IPS DF 19.7 (cell line): ENCODE data around the gene RTN4.

Source experiments
- DNase-seq: peaks from one replicate; pipeline ENCODE4 v3.0.0-alpha.2; 2013; ENCODE audit warnings: low read depth, low spot score

Gene RTN4

GRCh38 chr2:55033921-55034320 lies 16.3 kb downstream of the RTN4 start:
- DNase-seq, result no peak

- DNase-seq, result no peak
Observed at GRCh38 chr2:55033076-55033742, 17.0 kb downstream of the RTN4 start.

GRCh38 chr2:55031505-55031904 lies 18.7 kb downstream of the RTN4 start:
- DNase-seq, result no peak

GRCh38 chr2:55030766-55031165 lies 19.5 kb downstream of the RTN4 start:
- DNase-seq, result no peak

DNA sequence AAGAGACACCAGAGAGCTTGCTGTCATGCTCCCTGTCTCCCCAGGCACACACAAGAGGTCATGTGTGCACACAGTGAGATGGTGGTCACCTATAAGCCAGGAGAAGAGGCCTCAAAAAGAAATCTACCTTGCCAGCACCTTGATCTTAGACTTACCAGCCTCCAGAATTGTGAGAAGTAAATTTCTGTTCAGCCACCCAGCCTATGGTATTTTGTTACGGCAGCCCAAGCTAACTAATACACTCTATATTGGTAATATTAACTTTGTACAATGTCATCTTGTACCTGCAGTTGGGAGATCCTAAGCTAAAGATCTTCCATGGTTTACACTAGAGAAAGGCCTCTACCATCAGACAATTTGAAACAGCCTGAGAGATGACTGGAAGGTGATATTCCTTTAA lies 21.2 kb downstream of the RTN4 start:
- DNase-seq, result no peak

DNA sequence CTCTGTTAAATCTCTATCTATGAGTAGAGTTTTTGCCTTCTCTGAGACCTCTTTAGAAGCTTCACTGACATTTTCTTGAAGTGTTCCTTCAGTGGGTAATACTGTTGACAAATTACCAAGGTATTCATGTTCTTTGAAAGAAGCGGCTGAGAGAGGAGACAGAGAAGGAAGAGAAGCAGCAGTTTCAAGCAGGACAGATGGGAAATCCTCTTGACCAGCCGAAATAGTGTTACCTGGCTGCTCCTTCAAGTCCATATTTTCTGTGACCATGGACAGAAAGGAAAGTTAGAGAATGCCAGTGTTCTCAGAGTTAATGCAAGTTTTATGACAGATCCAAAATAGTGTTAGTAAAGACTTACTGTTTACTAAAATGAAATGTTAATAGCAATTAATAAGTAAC lies 23.0 kb downstream of the RTN4 start:
- DNase-seq, result no peak

DNA sequence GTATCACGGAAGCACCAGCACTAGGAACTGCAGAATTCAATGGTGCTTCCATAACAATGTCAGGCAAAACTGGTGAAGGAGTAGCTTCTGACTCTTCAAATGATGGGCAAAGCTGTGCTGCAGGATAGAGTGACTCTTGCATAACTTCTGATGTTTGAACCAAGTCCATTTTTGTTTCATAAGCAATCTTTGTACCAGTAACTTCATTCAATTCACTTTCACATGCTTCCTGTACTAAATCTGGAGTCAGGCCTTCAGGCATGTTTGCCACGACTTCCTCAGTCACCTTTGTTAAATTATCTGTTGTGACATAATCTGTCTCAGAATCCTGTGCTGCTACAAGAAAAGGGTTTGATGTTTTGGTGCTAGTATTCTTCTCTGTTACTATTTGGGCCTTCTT lies 24.0 kb downstream of the RTN4 start:
- DNase-seq, result no peak

DNA sequence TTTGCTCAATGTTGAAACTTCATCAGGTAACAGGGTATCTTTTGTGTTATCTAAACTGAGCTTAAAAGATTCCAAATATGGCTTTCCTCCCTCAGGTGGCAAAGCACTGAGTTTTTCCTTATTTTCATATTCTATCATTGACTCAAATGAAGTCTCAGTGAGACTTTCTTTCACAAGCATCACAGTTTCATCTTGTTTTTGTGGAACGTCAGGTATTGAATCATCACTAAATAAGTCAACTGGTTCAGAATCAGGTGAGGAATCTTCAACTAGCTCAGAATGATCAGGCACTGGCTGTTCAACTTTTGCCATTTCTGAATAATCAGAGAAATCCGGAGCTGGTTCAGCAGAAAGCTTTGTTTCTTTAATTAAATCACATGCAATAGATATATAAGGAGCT lies 24.6 kb downstream of the RTN4 start:
- no peak for DNase-seq

DNA sequence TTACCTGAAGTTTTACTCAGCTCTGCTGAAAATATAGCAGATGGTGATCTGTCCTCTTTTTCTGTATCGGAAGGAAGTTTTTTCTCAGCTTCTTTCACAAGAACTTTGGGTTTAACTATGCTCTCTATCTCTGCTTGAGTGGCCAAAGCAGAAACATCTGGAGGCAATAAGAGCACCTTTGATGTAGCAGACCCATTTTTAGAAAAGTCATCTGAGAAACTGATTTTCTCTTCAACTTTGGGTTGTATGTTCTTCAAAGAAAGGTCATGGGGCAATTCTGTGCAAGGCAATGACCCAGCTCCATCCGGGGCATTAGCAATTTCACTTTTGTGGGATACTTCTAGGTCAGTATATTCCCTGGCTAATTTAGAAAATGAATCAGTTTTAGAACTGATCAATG lies 25.2 kb downstream of the RTN4 start:
- no peak for DNase-seq

DNA sequence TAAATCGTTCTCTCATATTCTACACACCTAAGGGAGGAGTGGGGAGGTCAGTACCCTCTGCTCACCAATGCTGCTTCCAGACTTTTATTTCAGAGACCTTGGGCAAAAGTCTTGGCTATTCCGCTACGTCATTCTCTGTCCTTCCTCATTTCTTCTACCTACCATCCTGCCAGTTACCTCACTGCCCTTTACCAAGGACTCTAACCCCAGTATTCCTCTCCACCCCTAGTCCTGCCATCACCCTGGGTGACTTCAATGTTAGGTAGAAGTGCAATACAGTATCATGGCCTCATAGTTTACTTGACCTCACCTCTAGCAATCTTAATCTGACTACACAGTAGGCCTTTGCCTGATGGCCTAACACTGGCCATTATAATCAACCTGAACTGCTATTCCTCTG lies 27.8 kb downstream of the RTN4 start:
- no peak for DNase-seq

DNA sequence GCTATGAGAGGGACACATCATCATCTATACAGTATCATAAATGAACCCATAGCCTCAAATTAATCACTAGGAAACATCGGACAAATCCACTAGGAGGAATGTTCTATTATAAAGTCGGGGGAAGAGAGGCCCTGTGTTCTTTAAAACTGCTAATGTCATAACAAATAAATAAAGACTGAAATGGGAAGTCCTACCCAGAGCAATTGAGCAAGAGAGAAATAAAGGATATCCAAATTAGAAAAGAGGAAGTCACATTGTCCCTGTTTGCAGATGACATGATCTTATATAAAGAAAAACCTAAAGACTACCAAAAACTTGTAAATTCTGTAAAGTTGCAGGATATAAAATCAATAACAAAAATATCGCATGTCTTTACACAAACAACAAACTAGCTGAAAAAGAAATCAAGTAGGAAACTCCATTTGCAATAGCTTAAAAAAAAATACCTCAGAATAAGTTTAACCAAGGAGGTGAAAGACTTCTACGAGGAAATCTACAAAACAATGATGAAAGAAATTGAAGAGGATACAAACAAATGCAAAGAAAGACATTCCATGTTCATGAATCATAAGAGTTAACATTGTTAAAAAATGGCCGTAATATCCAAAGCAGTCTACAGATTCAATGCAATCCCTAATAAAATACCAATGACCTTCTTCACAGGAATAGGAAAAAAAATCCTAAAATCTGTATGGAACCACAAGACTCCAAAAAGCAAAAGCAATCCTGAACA lies 30.6 kb downstream of the RTN4 start:
- DNase-seq, result no peak

- no peak for DNase-seq
Observed at GRCh38 chr2:55018619-55019018, 31.6 kb downstream of the RTN4 start.

DNA sequence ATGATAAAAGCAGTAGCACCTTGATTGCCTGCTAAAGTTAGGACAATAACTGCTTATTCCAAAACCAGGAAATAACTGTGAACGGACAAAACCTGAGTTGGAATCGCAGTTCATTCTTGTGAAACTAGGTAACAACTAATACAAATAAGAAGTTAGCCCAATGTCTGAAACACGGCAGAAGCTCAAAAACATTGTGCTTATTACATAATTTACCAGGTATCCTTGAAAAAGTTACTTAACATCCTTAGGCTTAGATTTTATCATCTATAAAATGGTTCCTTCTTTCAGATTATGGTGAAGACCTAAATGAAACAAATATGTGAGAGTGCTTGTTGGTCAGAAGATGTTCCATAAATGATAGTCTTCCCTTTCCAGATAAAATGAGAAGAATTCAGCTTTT lies 32.4 kb downstream of the RTN4 start:
- DNase-seq, result no peak

- no peak for DNase-seq
Observed at GRCh38 chr2:55017428-55017827, 32.8 kb downstream of the RTN4 start.

GRCh38 chr2:55014962-55015939 lies 35.0 kb downstream of the RTN4 start:
- DNase-seq, result no peak

GRCh38 chr2:55013936-55014335 lies 36.3 kb downstream of the RTN4 start:
- DNase-seq, result no peak

- no peak for DNase-seq
Observed at GRCh38 chr2:55012672-55013484, 37.4 kb downstream of the RTN4 start.

- no peak for DNase-seq
Observed at GRCh38 chr2:55011831-55012671, 38.2 kb downstream of the RTN4 start.

DNA sequence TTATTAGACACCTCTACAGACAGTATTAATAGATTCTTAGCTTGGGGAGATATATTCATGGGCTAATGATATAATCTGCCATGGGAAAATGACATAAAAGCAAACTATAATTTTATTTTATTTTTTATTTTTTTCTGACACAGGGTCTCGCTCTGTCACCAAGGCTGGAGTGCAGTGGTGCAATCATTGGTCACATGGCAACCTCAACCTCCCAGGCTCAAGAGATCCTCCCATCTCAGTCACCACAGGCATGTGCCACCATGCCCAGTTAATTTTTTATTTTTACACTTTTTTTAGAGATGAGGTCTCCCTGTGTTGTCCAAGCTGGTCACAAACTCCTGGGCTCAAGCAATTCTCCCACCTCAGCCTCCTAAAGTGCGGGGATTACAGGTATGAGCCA lies 39.3 kb downstream of the RTN4 start:
- no peak for DNase-seq

GRCh38 chr2:55010149-55010591 lies 40.1 kb downstream of the RTN4 start:
- no peak for DNase-seq
